PFSK-1 (cell line): ENCODE data around the gene C3orf70.

Experiments used
- POLR2AphosphoS5 ChIP-seq: IDR thresholded peaks from 2 replicates; pipeline ENCODE4 v1.6.1; 2012; ENCODE audit warnings: low read depth, mild to moderate bottlenecking, control low read depth, low read length, moderate library complexity
- REST ChIP-seq, 2 experiments: IDR thresholded peaks; 2 replicates each; pipeline versions ENCODE4 v1.6.1 to v1.8.0; 2011 to 2012; ENCODE audit warnings: low read depth in 2 of 2, low read length in 2 of 2, control low read depth in 1 of 2, inconsistent platforms in 1 of 2, mild to moderate bottlenecking in 1 of 2, moderate library complexity in 1 of 2; ENCODE audit not compliant: insufficient read depth in 1 of 2
- TAF1 ChIP-seq: IDR thresholded peaks from 2 replicates; pipeline ENCODE4 v1.6.1; 2012; ENCODE audit warnings: low read length, control low read depth, borderline replicate concordance; ENCODE audit not compliant: insufficient read depth

GRCh38 chr3:185056908-185057307 is 96.0 kb downstream of the C3orf70 start:
- TF ChIP-seq REST (IDR thresholded peaks at IDR 0.05; ENCODE audit: insufficient read depth in 1 of 2, low read depth in 2 of 2, low read length in 2 of 2): no peak
- no peak for TF ChIP-seq POLR2AphosphoS5
- no peak for TF ChIP-seq TAF1
